ENCODE measurements around the gene CDK4. TPM values are rescaled to one million over a fixed set of nuclear protein-coding genes. Genes with fewer than 3 reads are reported as not detected.

Gene CDK4
- total and polyA plus RNA-seq, 4 donors = 69.7 to 115 (median 89.9) TPM

DNA sequence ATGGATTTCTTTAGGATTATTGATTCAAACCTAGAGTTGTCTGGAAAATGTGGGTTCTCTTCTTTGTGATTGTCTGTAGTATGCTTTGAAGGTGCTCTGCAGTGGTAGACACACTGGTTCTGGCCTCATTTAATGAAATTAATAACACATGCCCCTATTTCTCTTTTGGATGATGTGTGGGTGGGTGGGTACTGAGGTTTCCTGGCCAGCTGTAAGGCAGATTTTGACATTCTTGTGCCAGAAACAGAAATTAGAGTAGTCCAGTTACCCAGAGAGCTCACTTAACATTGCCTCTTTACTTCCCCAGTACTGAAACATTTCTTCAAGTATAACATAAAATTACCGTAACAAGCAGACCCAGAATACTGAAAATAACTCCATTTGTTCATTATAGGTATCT lies 44.9 kb upstream of the CDK4 start:
- WGBS, 2 donors = 95 to 98% methylated on average over 1 of the region's 1 CpG
- H3K4me3 ChIP-seq = no peak overlapping the region
- TF ChIP-seq, protein P1, sequence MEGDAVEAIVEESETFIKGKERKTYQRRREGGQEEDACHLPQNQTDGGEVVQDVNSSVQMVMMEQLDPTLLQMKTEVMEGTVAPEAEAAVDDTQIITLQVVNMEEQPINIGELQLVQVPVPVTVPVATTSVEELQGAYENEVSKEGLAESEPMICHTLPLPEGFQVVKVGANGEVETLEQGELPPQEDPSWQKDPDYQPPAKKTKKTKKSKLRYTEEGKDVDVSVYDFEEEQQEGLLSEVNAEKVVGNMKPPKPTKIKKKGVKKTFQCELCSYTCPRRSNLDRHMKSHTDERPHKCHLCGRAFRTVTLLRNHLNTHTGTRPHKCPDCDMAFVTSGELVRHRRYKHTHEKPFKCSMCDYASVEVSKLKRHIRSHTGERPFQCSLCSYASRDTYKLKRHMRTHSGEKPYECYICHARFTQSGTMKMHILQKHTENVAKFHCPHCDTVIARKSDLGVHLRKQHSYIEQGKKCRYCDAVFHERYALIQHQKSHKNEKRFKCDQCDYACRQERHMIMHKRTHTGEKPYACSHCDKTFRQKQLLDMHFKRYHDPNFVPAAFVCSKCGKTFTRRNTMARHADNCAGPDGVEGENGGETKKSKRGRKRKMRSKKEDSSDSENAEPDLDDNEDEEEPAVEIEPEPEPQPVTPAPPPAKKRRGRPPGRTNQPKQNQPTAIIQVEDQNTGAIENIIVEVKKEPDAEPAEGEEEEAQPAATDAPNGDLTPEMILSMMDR (IDR thresholded peaks at IDR 0.05; ENCODE audit: control extremely low read depth, extremely low read depth) = no peak
- H3K9ac ChIP-seq (ENCODE audit: insufficient read depth in 1 of 2, low read length in 2 of 2) = no peak overlapping the region
- no peaks in the 10 kb centered on the region for H3K27me3 ChIP-seq (ENCODE audit: control insufficient read depth in 3 of 3, insufficient read depth in 3 of 3, low read length in 2 of 3)
- no peak overlapping the region for H3K27ac ChIP-seq (ENCODE audit: low read depth in 1 of 2, low read length in 1 of 2)
- H3K36me3 ChIP-seq (ENCODE audit: control insufficient read depth in 4 of 4, insufficient read depth in 4 of 4, low read length in 4 of 4) = peaks cover 10 to 45% (median 33%) of the 10 kb centered on the region in 4 donors
- peaks cover 0 to 3% (median 0%) of the 10 kb centered on the region in 5 donors for H3K4me1 ChIP-seq (ENCODE audit: control insufficient read depth in 5 of 5, insufficient read depth in 5 of 5, low read length in 5 of 5)
- ATAC-seq (ENCODE audit: insufficient read depth, low FRiP score) (no peak), DNase-seq (no peak)
- H3K9me3 ChIP-seq (ENCODE audit: control insufficient read depth in 4 of 4, insufficient read depth in 3 of 4, low read length in 3 of 4) = no peaks in the 10 kb centered on the region

DNA sequence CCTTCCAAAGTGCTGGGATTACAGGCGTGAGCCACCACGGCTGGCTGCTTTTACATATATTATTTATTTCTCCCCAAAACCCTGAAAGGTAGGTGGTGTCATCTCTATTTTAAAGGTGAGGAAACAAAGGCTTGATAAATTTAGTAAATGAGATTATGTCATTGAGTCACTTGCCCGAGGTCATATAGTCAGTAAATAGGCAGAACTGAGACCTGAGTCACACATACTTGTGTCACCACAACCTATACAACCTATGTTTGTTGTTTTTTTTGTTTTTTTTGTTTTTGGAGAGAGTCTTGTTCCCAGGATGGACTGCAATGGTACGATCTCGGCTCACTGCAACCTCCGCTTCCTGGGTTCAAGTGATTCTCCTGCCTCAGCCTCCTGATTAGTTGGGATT lies 43.2 kb upstream of the CDK4 start:
- H3K4me3 ChIP-seq = no peak overlapping the region
- H3K9me3 ChIP-seq (ENCODE audit: control insufficient read depth in 4 of 4, insufficient read depth in 3 of 4, low read length in 3 of 4) = no peaks in the 10 kb centered on the region
- no peak overlapping the region for H3K27ac ChIP-seq (ENCODE audit: low read depth in 1 of 2, low read length in 1 of 2)
- TF ChIP-seq, protein P1 (IDR thresholded peaks at IDR 0.05; ENCODE audit: control extremely low read depth, extremely low read depth) = no peak
- H3K4me1 ChIP-seq (ENCODE audit: control insufficient read depth in 5 of 5, insufficient read depth in 5 of 5, low read length in 5 of 5) = peaks cover 0 to 3% (median 0%) of the 10 kb centered on the region in 5 donors
- no peaks in the 10 kb centered on the region for H3K27me3 ChIP-seq (ENCODE audit: control insufficient read depth in 3 of 3, insufficient read depth in 3 of 3, low read length in 2 of 3)
- DNase-seq (no peak), ATAC-seq (ENCODE audit: insufficient read depth, low FRiP score) (no peak)
- H3K36me3 ChIP-seq (ENCODE audit: control insufficient read depth in 4 of 4, insufficient read depth in 4 of 4, low read length in 4 of 4) = peaks cover 10 to 34% (median 29%) of the 10 kb centered on the region in 4 donors
- H3K9ac ChIP-seq (ENCODE audit: insufficient read depth in 1 of 2, low read length in 2 of 2) = no peak overlapping the region
- WGBS, 2 donors = 90 to 94% methylated on average over 6 of the region's 6 CpGs

DNA sequence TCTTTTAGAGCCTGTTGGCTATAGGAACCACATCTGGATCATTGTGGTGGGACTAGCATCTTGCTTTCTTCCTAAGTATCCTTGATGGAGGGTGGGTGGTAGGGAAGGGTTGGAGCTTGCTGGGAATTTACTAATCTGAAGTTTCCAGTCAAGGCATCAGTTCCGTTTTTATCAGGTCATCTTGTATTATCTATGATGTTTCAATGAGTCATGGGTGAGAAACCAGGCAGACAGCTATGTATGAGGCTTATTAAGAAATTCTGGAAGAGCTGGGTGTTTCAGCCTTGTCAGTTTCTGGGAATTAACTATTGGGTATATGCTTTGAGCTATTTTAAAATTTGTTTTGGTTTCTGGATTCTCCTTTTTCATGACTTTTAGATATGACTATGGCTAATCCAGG lies 41.8 kb upstream of the CDK4 start:
- DNase-seq (no peak), ATAC-seq (ENCODE audit: insufficient read depth, low FRiP score) (no peak)
- 38 to 89% methylated on average over 1 of the region's 1 CpG for WGBS, 2 donors
- no peak overlapping the region for H3K27ac ChIP-seq (ENCODE audit: low read depth in 1 of 2, low read length in 1 of 2)
- TF ChIP-seq, protein P1 (IDR thresholded peaks at IDR 0.05; ENCODE audit: control extremely low read depth, extremely low read depth) = no peak
- H3K4me3 ChIP-seq = no peak overlapping the region
- peaks cover 7 to 30% (median 23%) of the 10 kb centered on the region in 4 donors for H3K36me3 ChIP-seq (ENCODE audit: control insufficient read depth in 4 of 4, insufficient read depth in 4 of 4, low read length in 4 of 4)
- no peaks in the 10 kb centered on the region for H3K9me3 ChIP-seq (ENCODE audit: control insufficient read depth in 4 of 4, insufficient read depth in 3 of 4, low read length in 3 of 4)
- H3K4me1 ChIP-seq (ENCODE audit: control insufficient read depth in 5 of 5, insufficient read depth in 5 of 5, low read length in 5 of 5) = peaks cover 0 to 3% (median 0%) of the 10 kb centered on the region in 5 donors
- H3K9ac ChIP-seq (ENCODE audit: insufficient read depth in 1 of 2, low read length in 2 of 2) = no peak overlapping the region
- no peaks in the 10 kb centered on the region for H3K27me3 ChIP-seq (ENCODE audit: control insufficient read depth in 3 of 3, insufficient read depth in 3 of 3, low read length in 2 of 3)

DNA sequence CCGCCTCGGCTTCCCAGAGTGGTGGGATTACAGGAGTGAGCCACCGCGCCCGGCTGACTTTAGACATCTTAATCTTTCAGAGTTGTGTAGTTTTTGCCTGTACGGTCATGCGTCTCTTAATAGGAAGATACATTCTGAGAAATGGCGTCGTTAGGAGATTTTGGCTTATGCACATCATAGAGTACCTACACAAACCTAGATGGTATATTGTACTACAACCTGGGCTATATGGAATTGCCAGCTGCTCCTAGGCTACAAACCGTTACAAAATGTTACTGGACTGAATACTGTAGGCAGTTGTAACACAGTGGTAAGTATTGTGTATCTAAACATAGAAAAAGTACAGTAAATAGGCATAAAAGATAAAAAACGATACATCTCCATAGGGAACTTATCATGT lies 31.8 kb upstream of the CDK4 start:
- H3K4me3 ChIP-seq = no peak overlapping the region
- 96% methylated on average over 11 of the region's 11 CpGs for WGBS, 2 donors
- no peaks in the 10 kb centered on the region for H3K27me3 ChIP-seq (ENCODE audit: control insufficient read depth in 3 of 3, insufficient read depth in 3 of 3, low read length in 2 of 3)
- H3K9ac ChIP-seq (ENCODE audit: insufficient read depth in 1 of 2, low read length in 2 of 2) = no peak overlapping the region
- DNase-seq (no peak), ATAC-seq (ENCODE audit: insufficient read depth, low FRiP score) (no peak)
- peaks cover 0 to 8% (median 4%) of the 10 kb centered on the region in 5 donors for H3K4me1 ChIP-seq (ENCODE audit: control insufficient read depth in 5 of 5, insufficient read depth in 5 of 5, low read length in 5 of 5)
- TF ChIP-seq, protein P1 (IDR thresholded peaks at IDR 0.05; ENCODE audit: control extremely low read depth, extremely low read depth) = no peak
- H3K9me3 ChIP-seq (ENCODE audit: control insufficient read depth in 4 of 4, insufficient read depth in 3 of 4, low read length in 3 of 4) = no peaks in the 10 kb centered on the region
- H3K27ac ChIP-seq (ENCODE audit: low read depth in 1 of 2, low read length in 1 of 2) = no peak overlapping the region
- peaks cover 13 to 35% (median 19%) of the 10 kb centered on the region in 4 donors for H3K36me3 ChIP-seq (ENCODE audit: control insufficient read depth in 4 of 4, insufficient read depth in 4 of 4, low read length in 4 of 4)
